ENCODE data around the gene DDX10.

DNA sequence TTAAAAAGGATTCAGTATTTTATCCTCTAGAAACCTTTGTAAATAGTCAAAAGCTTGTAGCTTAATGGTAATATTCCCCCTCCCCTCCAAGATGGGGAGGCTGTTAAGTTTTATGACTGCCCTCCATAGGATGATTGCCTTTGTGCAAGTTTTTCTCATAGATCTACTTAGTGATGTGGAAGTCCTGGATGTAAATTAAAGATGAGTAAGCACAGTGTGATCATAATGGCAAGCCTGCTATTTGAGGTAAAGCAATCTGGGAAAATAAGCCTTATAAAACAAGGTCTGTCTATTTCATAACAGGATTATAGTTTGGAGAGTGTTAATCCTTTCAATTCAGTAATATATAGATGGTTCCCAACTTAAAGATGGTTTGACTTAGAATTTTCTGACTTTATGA lies 216.3 kb downstream of the DDX10 start:
- TF ChIP-seq POLR2A (IDR thresholded peaks at IDR 0.05) = no peak
- TF ChIP-seq, protein P1, sequence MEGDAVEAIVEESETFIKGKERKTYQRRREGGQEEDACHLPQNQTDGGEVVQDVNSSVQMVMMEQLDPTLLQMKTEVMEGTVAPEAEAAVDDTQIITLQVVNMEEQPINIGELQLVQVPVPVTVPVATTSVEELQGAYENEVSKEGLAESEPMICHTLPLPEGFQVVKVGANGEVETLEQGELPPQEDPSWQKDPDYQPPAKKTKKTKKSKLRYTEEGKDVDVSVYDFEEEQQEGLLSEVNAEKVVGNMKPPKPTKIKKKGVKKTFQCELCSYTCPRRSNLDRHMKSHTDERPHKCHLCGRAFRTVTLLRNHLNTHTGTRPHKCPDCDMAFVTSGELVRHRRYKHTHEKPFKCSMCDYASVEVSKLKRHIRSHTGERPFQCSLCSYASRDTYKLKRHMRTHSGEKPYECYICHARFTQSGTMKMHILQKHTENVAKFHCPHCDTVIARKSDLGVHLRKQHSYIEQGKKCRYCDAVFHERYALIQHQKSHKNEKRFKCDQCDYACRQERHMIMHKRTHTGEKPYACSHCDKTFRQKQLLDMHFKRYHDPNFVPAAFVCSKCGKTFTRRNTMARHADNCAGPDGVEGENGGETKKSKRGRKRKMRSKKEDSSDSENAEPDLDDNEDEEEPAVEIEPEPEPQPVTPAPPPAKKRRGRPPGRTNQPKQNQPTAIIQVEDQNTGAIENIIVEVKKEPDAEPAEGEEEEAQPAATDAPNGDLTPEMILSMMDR (IDR thresholded peaks at IDR 0.05) = no peak
